Gastrocnemius medialis (tissue), 4 donors: ENCODE data around the gene ASF1B.

Experiments
- CTCF ChIP-seq, 5 experiments: fragments of 450-650 bp in 3 of 5; fragments of 200-600 bp in 2 of 5; sonication (generic) in 2 of 5; IDR thresholded peaks in 4 of 5; conservative IDR thresholded peaks in 1 of 5; 1 replicate in 4 of 5; 2 replicates in 1 of 5; pipeline ENCODE4 v1.5.1; 2016 to 2019; ENCODE audit warnings: antibody characterized with exemption in 5 of 5, mild to moderate bottlenecking in 3 of 5, moderate library complexity in 3 of 5
- POLR2A ChIP-seq, 2 donors: fragments of 450-650 bp; IDR thresholded peaks; one replicate each; pipeline ENCODE4 v1.6.1; 2017; ENCODE audit warnings: antibody characterized with exemption in 2 of 2, mild to moderate bottlenecking in 2 of 2, moderate library complexity in 2 of 2

GRCh38 chr19:14175351-14175792, 39.0 kb upstream of the ASF1B start:
- TF ChIP-seq CTCF (IDR thresholded peaks at IDR 0.05 in 4 of 5, conservative IDR thresholded peaks at IDR 0.05 in 1 of 5) (no peak), POLR2A (IDR thresholded peaks at IDR 0.05) (no peak)
